SK-N-MC (cell line): ENCODE measurements around the gene UBE2U.

Source experiments
- EZH2 ChIP-seq: fragments of 200-600 bp; sonication (generic); IDR thresholded peaks from one replicate; pipeline ENCODE4 v1.6.1; 2017; ENCODE audit warnings: antibody characterized with exemption
- FOXP2 ChIP-seq: optimal IDR thresholded peaks from 2 replicates; pipeline ENCODE3; 2011; ENCODE audit warnings: mild to moderate bottlenecking, moderate library complexity; ENCODE audit not compliant: insufficient read depth; ENCODE audit errors: extremely low read length, control extremely low read depth
- POLR2AphosphoS5 ChIP-seq: IDR thresholded peaks from 2 replicates; pipeline ENCODE4 v1.6.1; 2012; ENCODE audit warnings: mild to moderate bottlenecking, low read depth, low read length, borderline replicate concordance

DNA sequence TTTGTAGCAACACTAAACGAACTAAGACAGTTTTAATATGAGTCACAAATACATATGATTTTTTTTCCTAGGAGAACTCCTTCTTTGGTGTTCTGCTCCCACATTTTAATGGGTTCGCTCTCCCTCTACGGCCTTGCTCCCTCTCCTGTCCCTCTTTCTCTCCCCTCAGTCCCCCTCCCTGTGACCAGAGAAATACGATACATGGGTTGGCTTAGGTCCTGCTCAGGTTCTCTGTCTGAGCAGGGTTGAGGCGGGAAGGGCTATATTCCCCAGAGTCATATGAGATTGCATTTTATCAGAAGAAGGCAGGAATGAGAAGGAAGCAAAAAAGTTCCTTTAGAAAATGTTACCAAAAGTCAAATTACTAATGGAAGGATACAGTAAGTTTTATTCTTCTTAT is 44.6 kb downstream of the UBE2U start:
- TF ChIP-seq EZH2 (no peak), POLR2AphosphoS5 (no peak), FOXP2 (no peak)
